Measurements from ENCODE around the gene LRRC9. TPM values are rescaled to one million over a fixed set of nuclear protein-coding genes. Genes with fewer than 3 reads are reported as not detected.
A peak's percentile ranks its signal among the peaks of the same experiment; 100 is the strongest.

The LRRC9 gene
- total RNA-seq, 1 experiment from 2014 or later = 0.77 TPM

GRCh38 chr14:60064491-60065072, 144.6 kb downstream of the LRRC9 start:
- Histone ChIP-seq H2BK15ac (ENCODE audit: low read depth, low read length) (no peak overlapping the region), H2BK120ac (ENCODE audit: low read depth, low read length, poor library complexity, severe bottlenecking) (no peak overlapping the region), H3K4ac (ENCODE audit: low read depth, low read length) (no peak overlapping the region), H4K20me1 (ENCODE audit: control insufficient read depth, insufficient read depth, insufficient read length) (no peaks in the 10 kb centered on the region), H2AK5ac (ENCODE audit: insufficient read length, low read length) (no peak overlapping the region), H3K9me3 (ENCODE audit: control insufficient read depth, low read depth, low read length) (no peaks in the 10 kb centered on the region), H3K18ac (ENCODE audit: insufficient read length, low read depth, low read length) (no peak overlapping the region), H3K23ac (ENCODE audit: insufficient read length, low read depth, low read length) (no peak overlapping the region), H3K9ac (ENCODE audit: extremely low read depth, insufficient read length, low read length) (no peak overlapping the region), H3K79me2 (ENCODE audit: insufficient read depth, low read length) (no peaks in the 10 kb centered on the region), H3T11ph (ENCODE audit: low read length) (no peak overlapping the region), H3K27ac (ENCODE audit: insufficient read length, low read depth, low read length) (no peak overlapping the region), H3K79me1 (ENCODE audit: insufficient read depth, low read depth, low read length, poor library complexity, severe bottlenecking) (no peaks in the 10 kb centered on the region), H2BK20ac (ENCODE audit: low read depth, low read length, poor library complexity, severe bottlenecking) (no peak overlapping the region), H3K23me2 (ENCODE audit: insufficient read length, low read depth, low read length, poor library complexity, severe bottlenecking) (no peaks in the 10 kb centered on the region), H3K27me3 (ENCODE audit: insufficient read depth, low read length) (no peaks in the 10 kb centered on the region), H3K4me2 (ENCODE audit: insufficient read depth, insufficient read length, low read length) (no peak overlapping the region), H4K5ac (ENCODE audit: insufficient read length, low read depth, low read length) (no peak overlapping the region), H2BK12ac (ENCODE audit: insufficient read length, low read depth, low read length) (no peak overlapping the region), H2BK5ac (ENCODE audit: insufficient read length, low read length) (no peak overlapping the region), H4K91ac (ENCODE audit: insufficient read length, low read depth, low read length) (no peak overlapping the region), H3K56ac (ENCODE audit: insufficient read length, low read depth, low read length) (no peak overlapping the region), H4K8ac (replicated peaks; ENCODE audit: insufficient read length, low read depth, low read length) (no peak overlapping the region), H3K4me1 (ENCODE audit: insufficient read depth, low read length) (no peaks in the 10 kb centered on the region), H2AFZ (ENCODE audit: low read length) (no peak overlapping the region), H3K14ac (ENCODE audit: insufficient read depth, low read length) (no peak overlapping the region)
- TF ChIP-seq CTCF (conservative IDR thresholded peaks at IDR 0.05) = peak; percentile 62
- Mint-ChIP-seq H3K9me3 (no peaks in the 10 kb centered on the region), H3K27me3 (ENCODE audit: low read depth) (no peaks in the 10 kb centered on the region), H3K36me3 (ENCODE audit: insufficient read depth in 1 of 3, low read depth in 3 of 3) (no peaks in the 10 kb centered on the region), H3K27ac (no peak overlapping the region), H3K4me1 (no peaks in the 10 kb centered on the region), H3K4me3 (no peak overlapping the region)
- no peak for DNase-seq
